D721Med (cell line): Measurements from ENCODE around the gene CRK.
"Not testable (repeated sequence)": the region's sequence is repeated elsewhere in the genome, so short reads cannot be mapped to it uniquely, and the experiment has no call there.

Source experiments
- DNase-seq: peaks from one replicate; pipeline ENCODE4 v3.0.0; 2011; ENCODE audit warnings: low spot score; ENCODE audit not compliant: insufficient read length
- FAIRE-seq: peaks from 2 replicates; lab custom pipeline; 2011; peaks lifted over from hg19 to GRCh38; lab: Jason Lieb, UNC
- CTCF ChIP-seq: IDR thresholded peaks from 2 replicates; pipeline ENCODE4 v1.5.1; 2012; ENCODE audit warnings: mild to moderate bottlenecking, control low read depth; ENCODE audit not compliant: insufficient read depth; ENCODE audit errors: missing control alignments

The CRK gene

GRCh38 chr17:1452836-1453235 lies 3.2 kb downstream of the CRK start:
- no peak for TF ChIP-seq CTCF
- FAIRE-seq, result no peak

GRCh38 chr17:1450261-1450660 lies 5.8 kb downstream of the CRK start:
- FAIRE-seq, DNase-seq: not testable (repeated sequence)

More at GRCh38 chr17:1452836-1453235, 3.2 kb downstream of the CRK start:
- no peak for DNase-seq

GRCh38 chr17:1449412-1449967 lies 6.5 kb downstream of the CRK start:
- no peak for FAIRE-seq
- TF ChIP-seq CTCF, result no peak
- DNase-seq, result no peak

- FAIRE-seq, result no peak
- TF ChIP-seq CTCF, result no peak
- no peak for DNase-seq
Observed at GRCh38 chr17:1447052-1447451, 9.0 kb downstream of the CRK start.

- DNase-seq (no peak), FAIRE-seq (no peak)
- no peak for TF ChIP-seq CTCF
Observed at GRCh38 chr17:1446201-1446600, 9.8 kb downstream of the CRK start.

GRCh38 chr17:1445695-1446094 lies 10.3 kb downstream of the CRK start:
- not testable (repeated sequence) for FAIRE-seq, DNase-seq

- not testable (repeated sequence) for FAIRE-seq, DNase-seq
Observed at GRCh38 chr17:1442721-1443120, 13.3 kb downstream of the CRK start.

- DNase-seq (no peak), FAIRE-seq (no peak)
- no peak for TF ChIP-seq CTCF
Observed at GRCh38 chr17:1442187-1442586, 13.8 kb downstream of the CRK start.

GRCh38 chr17:1440921-1441320 lies 15.1 kb downstream of the CRK start:
- TF ChIP-seq CTCF, result no peak
- FAIRE-seq (no peak), DNase-seq (no peak)
